GM21390 (cell line): ENCODE data around the gene ITFG1.
"Not testable (repeated sequence)": the region's sequence is repeated elsewhere in the genome, so short reads cannot be mapped to it uniquely, and the experiment has no call there.

Experiments
- ATAC-seq: cut with Tn5 transposase; IDR thresholded peaks from one replicate; pipeline ENCODE4 v1.9.1; 2021; ENCODE audit not compliant: unreplicated experiment

ITFG1 gene

DNA sequence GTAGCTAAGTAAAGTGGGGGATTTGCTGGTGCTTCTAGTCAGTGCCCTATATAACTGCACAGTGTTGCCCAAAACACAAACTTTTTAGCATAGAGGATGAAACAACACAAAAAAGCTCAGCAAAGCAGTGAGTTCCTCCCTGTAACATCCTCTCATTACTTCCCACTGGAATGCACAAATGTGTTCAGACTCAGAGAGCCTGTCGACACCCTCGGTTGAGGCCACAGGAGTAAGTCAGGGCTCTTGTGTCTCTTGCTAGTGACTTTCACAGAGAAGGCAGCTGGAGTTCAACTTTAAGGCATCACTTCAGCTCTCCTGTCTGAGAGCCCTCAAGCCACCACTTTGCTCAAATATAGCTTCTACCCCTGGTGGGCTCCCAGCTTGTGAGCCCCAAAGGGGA, 209.9 kb downstream of the ITFG1 start:
- no peak for ATAC-seq

DNA sequence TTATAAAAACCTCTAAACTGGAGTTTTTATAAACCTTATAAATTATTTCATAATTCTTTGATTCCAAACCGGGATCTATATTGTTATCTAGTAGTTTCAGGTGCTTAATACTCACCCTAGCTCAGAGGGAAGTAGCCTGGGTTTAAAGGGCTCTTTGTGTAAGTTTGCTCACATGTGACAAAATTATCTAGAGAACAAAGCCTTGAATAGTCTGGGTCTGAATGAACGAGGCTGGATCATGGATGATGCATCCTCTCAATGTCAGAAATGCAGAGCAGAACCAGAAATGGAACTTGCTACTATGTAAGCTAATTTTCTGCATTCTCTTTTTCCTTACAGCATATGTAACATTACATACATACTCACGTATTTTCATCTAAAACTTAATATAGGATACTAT, 213.2 kb downstream of the ITFG1 start:
- ATAC-seq: no peak

DNA sequence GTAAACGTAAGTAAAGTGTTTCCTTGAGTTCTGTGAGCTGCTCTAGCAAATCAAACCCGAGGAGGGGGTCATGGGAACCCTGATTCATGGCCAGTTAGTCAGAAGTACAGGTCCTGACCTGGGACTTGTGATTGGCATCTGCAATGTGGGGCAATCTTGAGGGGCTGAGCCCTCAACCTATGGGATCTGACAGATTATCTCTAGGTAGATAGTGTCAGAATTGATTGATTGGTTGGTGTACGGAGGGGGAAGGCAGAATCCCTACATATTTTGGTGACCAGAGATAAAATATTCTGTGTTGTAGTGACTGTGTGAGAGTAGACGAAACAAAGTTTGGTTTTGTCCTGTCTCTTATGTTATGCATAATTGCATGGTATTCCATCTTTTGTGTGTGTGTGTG, 216.7 kb downstream of the ITFG1 start:
- no peak for ATAC-seq

DNA sequence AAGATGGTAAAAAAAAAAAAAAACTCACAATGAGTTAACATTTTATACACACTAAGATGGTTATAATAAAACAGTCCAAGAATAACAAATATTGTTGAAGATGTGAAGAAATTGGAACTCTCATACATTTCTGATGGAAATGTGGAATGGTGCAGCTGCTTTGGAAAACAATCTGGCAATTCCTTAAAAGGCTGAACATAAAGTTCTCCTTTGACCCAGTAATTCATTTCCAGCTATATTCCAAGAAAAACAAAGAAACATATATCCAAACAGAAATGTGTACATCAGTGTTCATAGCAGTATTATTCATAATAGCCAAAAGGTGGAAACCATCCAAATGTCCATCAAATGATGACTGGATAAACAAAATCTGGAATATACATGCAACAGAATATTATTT, 219.8 kb downstream of the ITFG1 start:
- ATAC-seq: no peak

DNA sequence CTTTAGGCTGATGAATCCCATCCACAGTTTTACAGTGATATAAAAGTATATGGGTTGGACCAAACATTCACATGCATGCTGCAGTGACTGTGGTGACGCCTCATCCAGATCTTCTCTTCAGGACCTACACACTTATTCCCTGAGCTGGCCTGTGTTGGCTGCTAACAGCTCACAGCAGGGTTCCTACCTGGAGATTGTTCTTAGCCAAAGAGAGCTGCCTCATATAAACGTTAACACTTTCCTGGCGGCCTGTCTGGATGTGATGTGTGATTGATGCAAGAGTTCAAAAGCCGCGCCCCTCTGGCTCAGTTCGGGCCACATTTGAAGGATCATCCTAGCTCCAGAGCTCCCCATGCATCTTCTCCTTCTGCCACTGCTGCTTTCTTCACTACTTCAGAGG, 224.1 kb downstream of the ITFG1 start:
- no peak for ATAC-seq

DNA sequence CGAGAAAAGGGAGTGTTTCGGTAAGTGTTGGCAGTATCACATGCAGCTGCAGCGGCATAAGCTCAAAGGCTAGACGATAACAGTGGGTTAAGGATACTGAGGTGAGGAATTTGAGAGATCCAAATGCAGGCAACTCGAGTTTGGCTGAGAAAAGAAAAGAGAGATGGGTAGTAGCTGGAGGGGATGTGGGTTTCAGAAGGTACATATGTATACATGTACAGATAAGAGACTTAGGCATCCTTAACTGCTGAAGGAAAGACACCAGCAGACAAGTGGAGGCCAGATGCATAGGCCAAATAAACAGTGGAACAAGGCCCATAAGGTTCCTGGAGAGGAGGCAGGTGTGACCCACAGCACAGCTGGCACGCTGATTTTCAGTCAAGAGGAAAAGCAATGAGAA, 230.6 kb downstream of the ITFG1 start:
- no peak for ATAC-seq

GRCh38 chr16:47229053-47230050, 231.5 kb downstream of the ITFG1 start:
- ATAC-seq: no peak

GRCh38 chr16:47228241-47228640, 232.6 kb downstream of the ITFG1 start:
- no peak for ATAC-seq

DNA sequence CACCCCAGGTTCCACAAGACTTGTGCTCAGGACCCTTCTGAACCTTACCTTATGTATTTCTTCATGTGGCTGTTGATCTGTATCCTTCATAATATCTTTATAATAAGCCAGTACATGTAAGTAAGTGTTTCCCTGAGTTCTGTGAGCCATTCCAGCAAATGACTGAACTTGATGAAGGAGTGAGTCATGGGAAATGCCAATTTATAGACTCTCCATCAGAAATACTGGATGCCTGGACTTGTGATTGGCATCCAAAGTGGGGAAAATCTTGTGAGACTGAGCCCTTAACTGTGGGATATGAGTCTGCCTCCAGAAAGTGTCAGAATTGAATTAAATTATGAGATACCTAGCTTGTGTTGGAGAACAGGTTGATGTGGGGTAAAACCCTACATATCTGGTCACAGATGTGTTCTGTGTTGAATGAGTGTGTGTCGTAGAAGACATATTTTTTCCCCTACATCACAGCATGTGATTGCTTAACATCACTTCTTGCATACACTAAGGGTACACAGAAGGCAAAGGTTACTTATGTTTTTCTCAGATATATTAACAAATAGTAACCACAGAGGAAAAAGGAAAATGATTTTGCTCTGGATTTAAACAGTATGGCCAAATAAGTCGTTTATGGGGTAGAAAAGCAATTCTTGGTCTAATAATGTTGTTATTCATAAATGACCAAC, 247.0 kb downstream of the ITFG1 start:
- no peak for ATAC-seq

- no peak for ATAC-seq
These were observed 249.6 kb downstream of the ITFG1 start for GRCh38 chr16:47211218-47211617.

DNA sequence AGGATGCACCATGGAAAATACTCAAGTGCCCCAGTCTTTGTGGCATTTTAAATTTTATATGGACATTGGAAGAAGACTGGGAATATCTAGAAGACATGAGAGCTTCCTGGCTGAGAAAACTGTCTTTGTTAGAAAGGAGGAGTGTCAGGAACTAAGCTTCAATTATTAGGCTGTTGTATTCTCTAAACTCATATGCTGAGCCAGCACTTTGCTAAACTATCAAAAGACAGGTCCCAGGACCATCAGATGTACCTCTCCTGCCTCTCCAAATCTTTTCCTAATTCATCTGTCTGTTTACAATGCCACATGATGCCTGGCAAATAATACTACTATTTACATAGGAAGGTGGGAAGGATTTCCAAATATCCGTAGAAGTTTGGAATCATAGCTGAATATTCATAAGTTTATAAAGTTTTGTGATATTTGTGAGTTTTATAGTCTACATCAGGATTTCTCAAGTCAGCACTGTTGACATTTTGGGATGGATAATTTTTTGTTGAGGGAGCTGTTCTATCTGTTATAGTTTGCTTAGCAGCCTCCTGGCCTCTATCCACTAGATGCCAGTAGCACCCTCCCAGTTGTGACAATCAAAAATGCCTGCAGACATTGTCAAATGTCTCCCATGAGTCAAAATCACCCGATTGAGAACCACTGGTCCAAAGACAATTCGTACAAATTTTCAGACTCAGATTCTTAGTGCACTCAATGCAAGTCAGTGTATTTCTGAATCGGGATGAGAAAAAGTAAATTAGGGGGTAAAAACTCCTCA, 255.9 kb downstream of the ITFG1 start:
- no peak for ATAC-seq

- ATAC-seq: not testable (repeated sequence)
These were observed 257.4 kb downstream of the ITFG1 start for GRCh38 chr16:47203433-47203832.

- no peak for ATAC-seq
These were observed 262.7 kb downstream of the ITFG1 start for GRCh38 chr16:47198180-47198575.

GRCh38 chr16:47197536-47198179, 263.2 kb downstream of the ITFG1 start:
- no peak for ATAC-seq

DNA sequence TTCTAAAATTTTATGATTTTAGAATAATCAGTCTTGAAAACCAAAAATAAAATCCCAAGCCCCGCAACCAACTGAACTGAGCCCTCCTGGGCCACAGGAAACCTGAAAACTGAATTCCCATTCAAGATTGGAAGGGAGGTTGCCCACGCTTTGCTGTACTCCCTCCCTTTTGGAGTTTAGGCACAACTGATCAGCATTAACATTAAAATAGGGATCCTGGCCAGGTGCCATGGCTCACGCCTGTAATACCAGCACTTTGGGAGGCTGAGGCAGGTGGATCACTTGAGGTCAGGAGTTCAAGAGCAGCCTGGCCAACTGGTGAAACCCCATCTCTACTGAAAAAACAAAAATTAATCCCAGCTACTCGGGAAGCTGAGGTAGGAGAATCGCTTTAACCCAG, 264.4 kb downstream of the ITFG1 start:
- ATAC-seq: no peak

DNA sequence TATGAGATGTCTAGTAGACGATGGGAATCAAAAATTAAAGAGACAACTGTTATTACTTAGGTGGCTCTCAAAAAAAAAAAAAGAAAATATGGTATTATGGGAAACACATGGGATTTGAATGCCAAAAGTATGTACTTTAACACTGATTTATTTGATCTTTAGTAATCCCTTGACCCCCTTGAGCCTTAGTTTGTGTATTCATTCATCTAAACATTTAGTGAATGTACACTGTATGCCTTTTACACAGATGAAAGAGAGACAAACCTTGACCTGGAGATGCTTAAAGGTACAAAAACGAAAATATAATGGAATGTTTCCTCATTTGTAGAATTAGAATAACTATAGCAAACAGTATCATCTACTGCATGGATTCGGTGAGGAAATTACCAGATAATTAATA, 278.5 kb downstream of the ITFG1 start:
- ATAC-seq: no peak

DNA sequence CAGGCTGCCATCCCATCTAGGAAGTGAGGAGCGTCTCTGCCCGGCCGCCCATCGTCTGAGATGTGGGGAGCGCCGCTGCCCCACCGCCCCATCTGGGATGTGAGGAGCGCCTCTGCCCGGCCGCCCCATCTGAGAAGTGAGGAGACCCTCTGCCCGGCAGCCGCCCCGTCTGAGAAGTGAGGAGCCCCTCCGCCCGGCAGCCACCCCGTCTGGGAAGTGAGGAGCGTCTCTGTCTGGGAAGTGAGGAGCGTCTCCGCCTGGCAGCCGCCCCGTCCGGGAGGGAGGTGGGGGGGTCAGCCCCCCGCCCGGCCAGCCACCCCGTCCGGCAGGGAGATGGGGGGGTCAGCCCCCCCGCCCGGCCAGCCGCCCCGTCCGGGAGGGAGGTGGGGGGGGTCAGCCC, 279.8 kb downstream of the ITFG1 start:
- ATAC-seq: not testable (repeated sequence)

GRCh38 chr16:47180073-47180472, 280.8 kb downstream of the ITFG1 start:
- no peak for ATAC-seq

DNA sequence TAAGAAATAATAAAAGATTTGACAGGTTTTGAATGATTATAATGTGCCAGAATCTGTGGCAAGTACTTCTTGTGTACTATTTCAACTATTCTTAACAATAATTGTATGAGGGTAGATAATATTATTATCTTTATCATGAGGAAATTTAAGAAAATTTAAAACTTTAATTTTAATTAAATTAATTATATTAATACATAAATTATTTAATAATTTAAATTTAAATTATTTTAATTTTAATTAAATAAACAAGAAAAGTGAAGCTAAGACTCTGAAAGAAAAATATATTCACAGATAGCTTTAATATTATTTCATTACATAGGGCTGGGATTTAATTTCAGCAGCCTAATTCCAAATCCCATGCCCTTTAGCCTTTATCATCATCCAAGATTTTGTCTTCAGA, 285.7 kb downstream of the ITFG1 start:
- no peak for ATAC-seq

DNA sequence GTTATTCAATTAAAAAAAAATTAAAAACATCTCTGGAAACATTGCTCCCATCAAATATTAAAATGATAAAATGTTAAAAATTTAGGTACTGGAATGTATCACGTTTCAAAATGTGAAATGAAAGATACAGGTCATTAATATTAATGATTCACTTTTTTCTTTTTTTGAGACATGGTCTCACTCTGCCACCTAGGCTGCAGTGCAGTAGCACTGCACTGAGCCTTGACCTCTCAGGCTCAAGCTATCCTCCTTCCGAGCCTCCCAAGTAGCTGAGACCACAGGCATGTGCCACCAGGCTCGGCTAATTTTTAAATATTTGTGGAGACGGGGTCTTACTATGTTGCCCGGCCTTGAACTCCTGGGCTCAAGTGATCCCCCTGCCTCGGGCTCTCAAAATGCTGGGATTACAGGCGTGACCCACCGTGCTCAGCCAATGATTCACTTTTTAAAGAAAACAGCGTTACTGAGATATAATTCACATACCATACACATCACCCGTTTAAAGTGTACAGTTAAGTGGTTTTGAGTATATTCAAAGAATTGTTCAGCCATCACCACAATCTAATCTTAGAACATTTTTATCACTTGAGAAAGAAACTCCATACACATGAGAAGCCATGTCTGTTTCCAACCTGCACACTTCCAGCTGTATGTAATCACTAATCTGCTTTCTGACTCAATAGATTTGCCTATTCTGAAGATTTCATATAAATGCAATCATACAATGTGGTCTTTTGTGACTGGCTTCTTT, 298.0 kb downstream of the ITFG1 start:
- ATAC-seq: no peak
